G401 (cell line): ENCODE results near the gene KCNH6. TPM values are rescaled to one million over a fixed set of nuclear protein-coding genes. Genes with fewer than 3 reads are reported as not detected.

Experiments
- DNase-seq: peaks from one replicate; pipeline ENCODE4 v3.0.0-alpha.2; 2015; ENCODE audit warnings: low spot score
- in situ Hi-C: cut with HindIII; loops from 2 replicates; pipeline ENCODE4 v1.10.0; 2016; ENCODE audit warnings: low sequenced_read_pairs, mixed read lengths
- total RNA-seq: library from RNA; depleted of rRNA; stranded (reverse); fragments of >200 nt; shearing (Covaris generic); gene quantifications from 2 replicates; pipeline ENCODE4 v1.2.3, GENCODE V29; 2014; rRNA removed

KCNH6 gene
- total RNA-seq, 1 experiment from 2014 or later = not detected

GRCh38 chr17:63578769-63579111, 55.6 kb downstream of the KCNH6 start:
- in situ Hi-C loops = no loop called here
- no peak for DNase-seq

GRCh38 chr17:63579633-63580032, 56.5 kb downstream of the KCNH6 start:
- DNase-seq = no peak

DNA sequence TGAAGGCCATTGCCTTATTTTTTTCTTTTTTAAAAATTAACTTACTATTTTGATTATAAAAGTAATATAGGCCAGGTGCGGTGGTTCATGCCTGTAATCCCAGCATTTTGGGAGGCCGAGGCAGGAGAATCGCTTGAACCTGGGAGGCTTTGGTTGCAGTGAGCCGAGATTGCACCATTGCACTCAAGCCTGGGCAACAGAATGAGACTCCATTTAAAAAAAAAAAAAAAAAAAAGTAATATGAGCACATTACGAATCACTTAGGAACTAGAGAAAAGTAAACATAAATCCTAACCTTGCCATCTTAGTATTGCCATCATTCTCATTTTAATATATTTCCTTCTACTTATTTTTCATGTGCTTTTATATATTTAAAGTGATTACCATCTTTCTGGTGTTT, 64.6 kb downstream of the KCNH6 start:
- in situ Hi-C loops = no loop called here
- no peak for DNase-seq

More at GRCh38 chr17:63579633-63580032, 56.5 kb downstream of the KCNH6 start:
- in situ Hi-C loops = no loop called here

GRCh38 chr17:63588797-63589196, 65.6 kb downstream of the KCNH6 start:
- in situ Hi-C loops = no loop called here
- no peak for DNase-seq

GRCh38 chr17:63589646-63590045, 66.5 kb downstream of the KCNH6 start:
- DNase-seq = no peak
- in situ Hi-C loops = no loop called here

- in situ Hi-C loops = no loop called here
- no peak for DNase-seq
These were observed 69.6 kb downstream of the KCNH6 start for GRCh38 chr17:63592797-63593196.

DNA sequence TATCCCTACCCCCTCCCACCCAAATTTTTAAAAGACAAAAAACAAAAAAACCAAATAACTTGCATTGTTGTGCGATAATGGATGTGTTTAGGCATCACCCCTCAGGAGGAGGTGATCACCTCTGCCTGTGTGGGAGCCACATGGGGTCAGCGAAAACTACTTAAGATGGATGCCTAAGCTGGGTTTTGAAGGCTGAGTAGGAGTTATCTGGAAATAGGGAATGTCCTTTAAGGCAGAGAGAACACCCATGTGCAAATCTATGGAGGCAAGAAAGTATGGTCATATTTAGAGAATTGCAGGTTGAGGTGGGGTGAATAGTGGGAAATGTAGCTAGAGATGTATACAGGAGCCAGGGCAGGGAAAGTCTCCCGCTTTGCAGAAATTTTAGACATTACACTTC, 72.0 kb downstream of the KCNH6 start:
- in situ Hi-C loops = no loop called here
- no peak for DNase-seq

Other genes with a start within 250 kb of the KCNH6 start
- gene CYB561, start 77.1 kb upstream of the KCNH6 start, total RNA-seq = 1.5 TPM in 1 of 2 replicates, not detected in the other
- 1.1 and 2.4 TPM in 2 replicates for gene ACE, start 46.3 kb upstream of the KCNH6 start, total RNA-seq
- 14.7 and 18.7 TPM in 2 replicates for gene DCAF7, start 27.1 kb downstream of the KCNH6 start, total RNA-seq
- 63.9 and 64.6 TPM in 2 replicates for gene TACO1, start 77.5 kb downstream of the KCNH6 start, total RNA-seq
- 9.1 and 13.8 TPM in 2 replicates for gene MAP3K3, start 99.1 kb downstream of the KCNH6 start, total RNA-seq
- 51.6 and 72.5 TPM in 2 replicates for gene LIMD2, start 176.8 kb downstream of the KCNH6 start, total RNA-seq
- 15.3 and 26.8 TPM in 2 replicates for gene STRADA, start 218.4 kb downstream of the KCNH6 start, total RNA-seq